Erythroblast (primary cell): Measurements from ENCODE around the gene RNF44.

Experiments
- DNase-seq, 2 experiments: peaks; one replicate each; lab custom pipeline; 2025; lab: John Stamatoyannopoulos, UW
- GATA1 ChIP-seq: IDR thresholded peaks from 2 replicates; pipeline ENCODE4 v1.6.1; 2011; ENCODE audit warnings: low read depth, mild to moderate bottlenecking, control low read depth, low read length, moderate library complexity
- POLR2A ChIP-seq: IDR thresholded peaks from 2 replicates; pipeline ENCODE4 v1.6.1; 2011; ENCODE audit warnings: mild to moderate bottlenecking, low read length

Gene RNF44

DNA sequence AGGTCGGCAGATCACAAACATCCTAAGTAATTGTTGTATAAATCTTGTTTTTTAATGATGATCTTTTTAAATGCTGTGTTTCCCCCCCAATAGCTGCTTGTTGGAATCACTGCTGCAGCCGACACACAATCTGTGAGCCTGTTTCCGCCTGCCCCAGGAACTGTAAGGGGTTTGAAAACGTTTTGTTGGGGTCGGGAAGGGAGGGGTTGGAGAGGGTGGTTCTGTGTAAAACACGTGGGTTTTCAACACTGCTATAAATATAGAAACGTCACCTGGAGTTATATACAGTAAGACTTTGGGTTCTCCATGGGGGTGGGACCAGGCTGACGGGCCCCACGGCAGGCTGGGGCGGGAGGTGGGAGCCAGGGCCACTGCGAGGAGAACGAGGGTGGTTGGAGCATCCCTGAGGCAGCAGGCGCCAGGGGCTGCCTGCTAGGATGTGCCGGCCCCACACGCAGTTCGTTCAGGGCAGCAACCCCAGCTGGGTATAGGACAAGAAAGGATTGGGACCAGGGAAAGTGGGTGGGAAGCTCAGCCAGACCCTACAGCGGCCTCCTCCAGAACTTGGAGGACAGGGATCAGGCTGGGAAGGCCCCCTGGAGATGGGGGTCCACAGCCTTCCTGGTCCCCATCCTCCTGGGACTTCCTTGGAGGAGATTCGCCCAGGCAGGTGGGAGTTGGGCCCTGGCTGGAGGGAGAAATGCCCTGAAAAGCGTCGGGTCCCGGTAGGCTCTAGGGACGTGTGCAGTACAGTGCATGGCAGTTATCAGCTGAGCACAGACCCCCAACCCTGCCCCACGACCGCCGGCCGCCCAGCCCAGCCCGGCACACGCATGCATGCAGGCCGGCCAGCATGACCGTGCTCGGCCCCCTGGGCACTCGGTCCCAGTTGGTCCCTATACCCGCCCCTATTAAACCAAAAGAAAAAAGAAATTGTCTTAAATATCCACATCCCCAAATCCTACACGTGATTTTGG, 9.7 kb downstream of the RNF44 start:
- DNase-seq, result no peak
- TF ChIP-seq GATA1, result no peak

DNA sequence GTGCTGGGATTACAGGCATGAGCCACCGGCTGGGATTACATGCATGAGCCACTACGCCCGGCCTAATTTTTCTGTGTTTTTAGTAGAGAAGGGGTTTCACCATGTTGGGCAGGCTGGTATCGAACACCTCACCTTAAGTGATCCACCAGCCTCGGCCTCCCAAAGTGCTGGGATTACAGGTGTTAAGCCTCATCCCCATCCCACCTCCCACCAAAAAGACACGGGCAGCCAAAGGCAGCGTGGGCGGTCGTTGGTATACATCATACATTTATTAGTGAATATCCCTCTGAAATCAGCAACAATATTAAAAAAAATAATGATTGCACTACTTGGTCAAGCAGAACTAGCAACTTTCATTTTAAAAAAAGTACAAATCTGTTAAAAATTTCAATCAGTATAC, 10.7 kb downstream of the RNF44 start:
- TF ChIP-seq GATA1 (no peak), POLR2A (no peak)
- DNase-seq, result no peak

DNA sequence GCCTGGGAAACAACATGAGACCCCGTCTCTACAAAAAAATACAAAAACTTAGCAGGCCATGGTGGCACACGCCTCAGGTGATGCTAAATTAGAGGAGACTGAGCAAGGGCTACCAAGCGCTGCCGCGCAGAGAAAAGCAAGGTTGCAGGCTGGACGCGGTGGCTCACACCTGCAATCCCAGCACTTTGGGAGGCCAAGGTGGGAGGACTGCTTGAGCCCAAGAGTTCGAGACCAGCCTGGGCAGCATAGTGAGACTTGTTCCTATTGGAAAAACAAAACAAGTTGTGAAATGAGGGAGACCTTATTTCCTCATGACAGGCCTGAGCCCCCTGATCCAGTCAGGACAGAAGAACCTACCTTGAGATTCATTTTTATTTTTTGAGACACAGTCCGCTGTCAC, 11.5 kb downstream of the RNF44 start:
- TF ChIP-seq POLR2A (no peak), GATA1 (no peak)
- no peak for DNase-seq

DNA sequence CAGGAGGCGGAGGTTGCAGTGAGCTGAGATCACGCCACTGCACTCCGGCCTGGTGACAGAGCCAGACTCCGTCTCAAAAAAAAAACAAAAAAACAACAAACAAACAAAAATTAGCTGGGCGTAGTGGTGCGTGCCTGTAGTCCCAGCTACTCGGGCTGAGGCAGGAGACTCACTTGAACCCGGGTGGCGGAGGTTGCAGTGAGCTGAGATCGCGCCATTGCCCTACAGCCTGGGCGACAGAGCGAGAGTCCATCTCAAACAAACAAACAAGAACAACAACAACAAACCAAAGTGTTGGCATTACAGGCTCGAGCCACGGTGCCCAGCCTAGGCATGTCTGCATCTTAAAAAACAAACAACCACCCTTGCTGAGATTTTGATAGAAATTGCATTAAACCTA, 12.2 kb downstream of the RNF44 start:
- TF ChIP-seq POLR2A (no peak), GATA1 (no peak)
- DNase-seq, result no peak

DNA sequence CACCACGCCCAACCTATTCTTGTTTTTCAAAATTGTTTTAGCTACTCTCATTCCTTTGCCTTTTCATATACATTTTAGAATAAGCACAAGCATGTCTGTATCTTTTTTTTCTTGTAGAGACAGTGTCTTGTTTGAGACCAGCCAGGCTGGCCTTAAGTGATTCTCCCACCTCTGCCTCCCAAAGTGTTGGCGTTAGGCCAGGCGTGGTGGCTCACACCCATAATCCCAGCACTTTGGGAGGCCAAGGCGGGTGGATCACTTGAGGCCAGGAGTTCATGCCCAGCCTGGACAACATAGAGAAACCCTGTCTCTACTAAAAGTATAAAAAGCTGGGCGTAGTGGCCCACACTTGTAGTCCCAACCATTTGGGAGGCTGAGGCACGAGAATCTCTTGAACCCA, 13.1 kb downstream of the RNF44 start:
- no peak for TF ChIP-seq GATA1
- no peak for TF ChIP-seq POLR2A
- DNase-seq, result no peak

DNA sequence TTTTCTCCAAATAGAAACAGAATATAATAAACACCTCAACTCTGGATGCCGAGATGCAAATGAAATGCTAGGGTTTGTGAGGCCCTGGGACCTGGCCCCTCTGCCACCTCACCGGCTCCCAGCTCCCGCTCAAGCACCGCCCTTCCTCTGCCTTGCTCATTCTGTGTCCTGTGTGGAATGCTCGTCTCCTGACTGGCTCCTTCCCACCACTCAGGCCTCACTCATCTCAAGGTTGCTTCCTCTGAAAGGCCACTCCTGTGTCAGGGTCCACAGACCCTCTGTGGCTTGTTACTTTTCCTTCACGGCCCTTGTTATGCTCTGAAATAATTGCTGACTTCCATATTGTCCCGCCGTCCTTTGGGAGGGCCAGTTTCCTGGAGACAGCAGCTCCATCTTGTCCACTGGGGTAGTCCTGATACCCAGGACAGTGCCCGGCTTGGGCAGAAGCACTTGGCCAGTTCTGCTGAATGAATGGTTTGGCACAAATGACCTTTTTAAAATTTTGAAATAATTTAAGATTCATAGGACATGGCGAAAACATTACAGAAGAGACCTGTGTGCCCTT, 15.4 kb downstream of the RNF44 start:
- DNase-seq, result no peak
- TF ChIP-seq POLR2A (no peak), GATA1 (no peak)

DNA sequence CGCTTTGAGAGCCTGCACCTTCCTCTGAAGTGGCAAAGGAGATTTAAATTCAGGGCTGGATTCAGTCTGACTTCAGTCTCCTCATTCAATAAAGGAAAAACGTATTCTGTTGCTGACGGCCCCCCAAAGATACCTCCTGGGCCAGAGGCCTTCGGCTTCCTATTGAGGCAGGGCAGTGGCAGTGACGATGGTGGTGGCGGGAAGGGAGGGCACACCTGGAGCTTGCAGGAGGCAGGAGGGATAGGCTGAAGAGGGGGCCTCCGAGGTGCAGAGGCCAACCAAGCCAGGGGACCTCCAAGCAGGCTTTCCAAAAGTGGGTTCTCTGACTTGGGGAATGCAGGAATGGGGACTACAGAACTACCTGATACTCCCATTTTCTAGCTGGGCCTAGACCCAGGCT, 15.9 kb downstream of the RNF44 start:
- DNase-seq, result no peak
- TF ChIP-seq GATA1 (no peak), POLR2A (no peak)

DNA sequence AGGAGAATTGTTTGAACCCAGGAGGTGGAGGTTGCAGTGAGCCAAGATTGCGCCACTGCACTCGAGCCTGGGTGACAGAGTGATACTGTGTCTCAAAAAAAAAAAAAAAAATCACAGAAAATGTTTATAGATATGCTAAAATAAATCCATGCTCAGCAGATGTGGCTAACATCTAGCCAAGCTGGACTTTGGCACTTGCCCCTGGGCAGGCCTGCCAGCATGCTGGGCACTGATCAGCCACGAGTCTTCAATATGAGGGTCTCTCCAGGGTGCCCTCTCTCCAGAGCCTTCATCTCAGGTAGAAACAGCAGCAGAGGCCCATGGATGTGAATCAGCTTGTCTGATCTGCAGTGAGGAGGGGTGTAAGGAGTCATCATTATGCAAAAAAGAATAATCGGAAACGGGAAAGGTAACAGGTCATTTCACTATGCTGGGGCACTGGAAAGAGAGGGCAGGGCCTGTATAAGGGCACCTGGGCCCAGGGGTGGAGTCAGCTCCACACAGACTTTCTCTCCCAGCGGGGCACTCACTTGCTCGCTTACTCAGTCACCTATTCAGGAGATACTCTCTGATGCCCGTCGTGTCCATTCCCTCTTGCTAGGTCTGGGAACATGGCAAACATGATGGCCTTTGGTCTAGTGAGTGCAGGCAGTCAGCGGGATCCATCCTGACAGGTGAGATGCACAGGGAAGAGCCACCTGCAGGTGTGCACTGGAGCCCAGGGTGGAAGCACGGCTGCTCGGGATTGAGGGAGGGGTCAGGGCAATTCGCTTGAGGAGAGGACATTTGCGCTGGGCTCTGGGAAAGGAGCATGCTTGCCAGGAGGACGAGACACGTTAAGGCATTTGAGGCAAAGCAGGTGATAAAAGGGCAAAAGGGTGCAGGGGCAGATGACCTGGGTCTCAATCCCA, 17.1 kb downstream of the RNF44 start:
- TF ChIP-seq POLR2A (no peak), GATA1 (no peak)
- no peak for DNase-seq

DNA sequence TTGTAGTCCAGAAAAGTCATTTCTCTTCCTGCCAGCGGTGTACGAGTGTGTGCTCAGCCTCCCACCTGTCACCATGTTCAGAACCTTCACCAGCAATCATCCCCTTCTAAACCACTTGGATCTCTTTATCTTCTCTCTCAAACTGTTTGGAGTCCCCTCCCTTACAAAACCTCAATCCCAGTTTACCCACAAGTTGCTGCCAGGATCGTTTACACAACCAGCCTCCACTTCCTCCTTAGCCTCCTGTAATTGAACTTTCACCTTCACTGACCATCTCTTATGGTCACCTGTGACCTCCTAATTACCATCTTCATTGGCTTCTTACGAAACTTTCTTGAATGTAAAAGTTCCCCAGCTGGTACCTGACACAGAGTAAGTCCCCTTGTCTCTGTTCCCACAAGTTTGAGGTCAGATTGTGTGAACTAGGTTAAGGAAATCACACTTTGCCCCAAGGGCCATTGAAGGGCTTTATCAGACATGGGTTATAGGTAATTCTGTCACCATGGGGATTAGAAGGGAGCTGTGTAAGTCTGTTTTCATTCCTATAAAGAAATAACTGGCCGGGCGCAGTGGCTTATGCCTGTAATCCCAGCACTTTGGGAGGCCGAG, 20.0 kb downstream of the RNF44 start:
- no peak for DNase-seq
- TF ChIP-seq POLR2A (no peak), GATA1 (no peak)

DNA sequence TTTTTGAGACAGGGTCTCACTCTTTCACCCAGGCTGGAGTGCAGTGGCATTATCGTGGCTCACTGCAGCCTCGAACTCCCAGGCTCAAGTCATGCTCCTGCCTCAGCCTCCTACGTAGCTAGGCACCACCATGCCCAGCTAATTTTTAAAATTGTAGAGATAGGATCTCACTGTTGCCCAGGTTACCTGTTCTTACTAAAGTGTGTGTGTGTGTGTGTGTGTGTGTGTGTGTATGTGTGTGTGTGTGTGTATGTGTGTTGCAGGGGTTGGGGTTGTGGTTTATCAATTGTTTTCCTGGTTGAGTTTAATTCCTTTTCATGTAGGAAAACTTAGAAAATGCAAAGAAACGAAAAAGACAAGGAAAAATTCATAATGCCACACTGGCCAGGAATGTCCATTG, 21.8 kb downstream of the RNF44 start:
- no peak for TF ChIP-seq POLR2A
- no peak for TF ChIP-seq GATA1
- no peak for DNase-seq

DNA sequence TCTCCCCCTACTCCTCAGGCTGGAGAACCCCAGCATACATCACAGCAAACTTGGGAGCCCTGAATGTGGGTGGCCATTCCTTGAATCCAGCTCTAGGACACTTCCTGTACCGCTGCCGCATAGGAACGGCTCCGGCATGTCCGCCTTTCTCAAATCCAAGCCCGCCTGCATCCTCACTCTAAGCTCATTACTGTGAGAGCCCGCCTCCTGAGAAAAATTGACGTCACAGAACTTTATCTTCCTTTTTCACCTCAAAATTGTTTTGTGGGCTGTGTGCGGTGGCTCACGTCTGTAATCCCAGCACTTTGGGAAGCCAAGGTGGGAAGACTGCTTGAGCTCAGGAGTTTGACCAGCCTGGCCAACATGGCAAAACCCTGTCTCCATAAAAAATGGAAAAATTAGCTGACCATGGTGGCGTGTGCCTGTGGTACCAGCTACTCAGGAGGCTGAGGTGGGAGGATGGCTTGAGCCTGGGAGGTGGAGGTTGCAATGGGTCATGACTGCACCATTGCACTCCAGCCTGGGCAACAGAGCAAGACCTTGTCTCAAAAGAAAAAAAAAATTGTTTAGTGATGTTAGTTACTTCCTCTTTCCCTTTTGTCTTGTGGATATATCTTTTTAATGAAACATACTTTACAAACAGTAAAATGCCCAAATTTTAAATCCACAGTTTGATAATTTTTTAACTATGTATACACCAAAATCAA, 22.8 kb downstream of the RNF44 start:
- no peak for DNase-seq

DNA sequence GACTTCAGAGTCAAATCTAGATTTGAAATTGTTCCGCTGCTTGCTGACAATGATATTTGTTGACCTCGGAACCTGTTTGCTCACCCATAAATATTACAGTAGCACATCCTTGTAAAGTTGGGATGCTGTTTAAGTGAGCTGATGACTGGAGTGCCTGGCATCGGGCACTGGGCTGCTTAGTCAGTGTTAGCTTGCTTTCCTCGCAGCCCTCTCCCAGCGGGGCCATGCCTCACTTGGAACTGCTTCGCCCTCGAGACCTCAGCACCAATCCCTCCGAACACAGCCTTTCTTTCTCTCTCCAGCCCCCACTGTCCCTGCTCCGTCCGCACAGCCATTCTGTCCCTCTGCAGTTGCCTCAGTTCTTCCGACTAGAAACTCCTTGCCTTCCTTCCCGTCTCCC, 23.4 kb downstream of the RNF44 start:
- TF ChIP-seq POLR2A, result no peak
- TF ChIP-seq GATA1, result no peak
- no peak for DNase-seq

More for the DNA sequence above, 22.8 kb downstream of the RNF44 start:
- TF ChIP-seq POLR2A (no peak), GATA1 (no peak)

DNA sequence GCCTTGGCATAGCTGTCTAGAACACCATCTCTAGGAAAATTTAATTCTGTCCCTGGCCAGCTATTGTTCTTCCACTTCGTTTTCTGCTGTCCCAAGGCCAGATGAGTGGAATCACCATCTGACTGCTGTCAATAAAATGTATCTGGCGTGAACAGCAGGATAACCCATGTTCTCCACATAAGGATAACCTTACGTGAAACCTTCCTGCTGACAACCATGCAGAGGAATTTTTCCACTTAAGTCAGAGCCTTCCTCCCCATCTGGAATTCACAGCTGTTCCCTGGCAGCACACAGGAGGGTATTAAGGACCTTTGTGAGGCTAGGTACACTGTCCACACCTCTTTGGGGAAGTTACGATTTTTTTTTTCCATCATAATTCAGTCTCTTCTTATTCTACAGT, 28.6 kb downstream of the RNF44 start:
- no peak for TF ChIP-seq GATA1
- TF ChIP-seq POLR2A, result no peak
- DNase-seq, result no peak
